DOHH2 (cell line): ENCODE results near the gene SLC50A1.

Experiments used
- H3F3A ChIP-seq: fragments of 200-600 bp; sonication (generic), shearing (Covaris generic); 2 replicates; pipeline ENCODE4 v1.6.0; 2016; ENCODE audit warnings: antibody characterized with exemption, mild to moderate bottlenecking; ENCODE audit not compliant: control insufficient read depth, insufficient read depth
- H3K27ac ChIP-seq: fragments of 200-600 bp; sonication (generic); 2 replicates; pipeline ENCODE4 v1.5.1; 2014; ENCODE audit warnings: low read depth, mild to moderate bottlenecking, low read length, moderate library complexity
- H3K27me3 ChIP-seq: fragments of 200-600 bp; sonication (generic); 2 replicates; pipeline ENCODE4 v1.6.1; 2014; ENCODE audit warnings: mild to moderate bottlenecking, low read length, mixed read lengths; ENCODE audit not compliant: control insufficient read depth
- H3K36me3 ChIP-seq: fragments of 200-600 bp; sonication (generic); 2 replicates; pipeline ENCODE4 v1.6.1; 2014; ENCODE audit warnings: mild to moderate bottlenecking, low read length, moderate library complexity, mixed read lengths; ENCODE audit not compliant: control insufficient read depth
- H3K4me1 ChIP-seq: fragments of 200-600 bp; sonication (generic); 2 replicates; pipeline ENCODE4 v1.6.1; 2014; ENCODE audit warnings: mild to moderate bottlenecking, low read length, mixed read lengths; ENCODE audit not compliant: control insufficient read depth
- H3K4me2 ChIP-seq: fragments of 200-600 bp; sonication (generic); 2 replicates; pipeline ENCODE4 v1.6.0; 2014; ENCODE audit warnings: mild to moderate bottlenecking, low read length, moderate library complexity
- H3K4me3 ChIP-seq: fragments of 200-600 bp; sonication (generic); 2 replicates; pipeline ENCODE4 v1.5.1; 2014; ENCODE audit warnings: mild to moderate bottlenecking, low read length, mixed read lengths
- H3K79me2 ChIP-seq: fragments of 200-600 bp; sonication (generic); 2 replicates; pipeline ENCODE4 v1.6.1; 2014; ENCODE audit warnings: mild to moderate bottlenecking, low read length, mixed read lengths; ENCODE audit not compliant: control insufficient read depth
- H3K9me2 ChIP-seq: fragments of 200-600 bp; sonication (generic); replicated peaks from 2 replicates; pipeline ENCODE4 v1.6.1; 2014; ENCODE audit warnings: mild to moderate bottlenecking, low read length, mixed read lengths; ENCODE audit not compliant: control insufficient read depth
- H3K9me3 ChIP-seq: fragments of 200-600 bp; sonication (generic); 2 replicates; pipeline ENCODE4 v1.6.1; 2014; ENCODE audit warnings: antibody characterized with exemption, low read length, mixed read lengths; ENCODE audit not compliant: control insufficient read depth, insufficient read depth
- H4K20me1 ChIP-seq: fragments of 200-600 bp; sonication (generic); 2 replicates; pipeline ENCODE4 v1.6.0; 2014; ENCODE audit warnings: low read depth, mild to moderate bottlenecking, antibody characterized with exemption, low read length, moderate library complexity; ENCODE audit not compliant: control insufficient read depth, insufficient read depth
- EZH2phosphoT487 ChIP-seq: fragments of 200-600 bp; sonication (generic); IDR thresholded peaks from 2 replicates; pipeline ENCODE4 v1.6.1; 2017; ENCODE audit warnings: borderline replicate concordance, mild to moderate bottlenecking, antibody characterized with exemption, low read length, moderate library complexity, mixed read lengths
- TF ChIP-seq, protein P1 (sequence below): fragments of 200-600 bp; sonication (generic); IDR thresholded peaks from one replicate; pipeline ENCODE4 v1.5.1; 2014; ENCODE audit warnings: antibody characterized with exemption, mild to moderate bottlenecking, low read depth, low read length; ENCODE audit not compliant: poor library complexity, severe bottlenecking

SLC50A1 gene

DNA sequence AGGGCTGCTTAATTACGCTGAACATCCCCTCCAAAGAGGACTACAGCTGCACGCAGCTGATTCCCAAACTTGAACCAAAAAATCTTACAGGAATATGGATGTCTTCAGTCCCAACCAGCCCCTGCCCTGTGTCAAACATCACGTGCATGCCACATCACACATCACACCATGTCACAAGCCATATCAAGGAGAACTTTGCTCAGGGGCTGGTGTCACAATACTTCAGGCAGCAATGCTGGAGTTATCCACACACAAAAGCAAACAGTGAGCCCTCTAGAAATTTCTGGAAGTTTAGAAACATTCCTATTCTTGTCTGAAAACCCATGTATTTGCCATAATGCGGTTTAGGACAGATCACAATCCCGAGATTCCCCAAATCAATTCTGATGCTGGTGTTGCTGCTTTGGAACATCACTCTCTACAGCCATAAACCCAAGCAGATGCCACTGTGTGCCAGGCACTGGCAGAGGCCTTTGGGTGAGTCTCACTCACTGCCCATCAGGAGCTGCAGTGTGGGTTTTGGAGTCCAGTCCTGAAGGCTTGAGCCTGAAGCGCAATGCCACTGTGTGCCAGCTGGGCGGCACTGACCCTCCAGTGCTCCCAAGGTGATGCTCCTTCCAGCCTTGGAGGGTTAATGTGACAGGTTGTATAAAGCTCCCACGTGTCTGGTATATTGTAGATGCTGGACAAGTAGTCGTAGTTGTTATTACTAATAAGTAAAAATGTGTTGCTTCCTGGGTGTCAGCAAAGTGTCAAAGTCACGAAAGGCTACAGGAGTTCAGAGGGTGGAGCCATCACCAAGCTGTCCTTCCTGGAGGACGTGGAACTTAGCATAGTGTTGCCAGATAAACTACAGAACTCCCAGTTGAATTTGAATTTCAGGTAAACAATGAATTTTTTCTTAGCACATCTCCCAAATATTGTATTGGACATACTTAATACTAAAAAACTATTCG lies 28.1 kb upstream of the SLC50A1 start:
- Histone ChIP-seq H3F3A (no peaks in the 10 kb centered on the region), H3K27me3 (peaks cover 2% of the 10 kb centered on the region; the same call in 1 of the 2 replicates), H3K79me2 (no peaks in the 10 kb centered on the region), H3K4me2 (no peak overlapping the region), H3K9me2 (no peaks in the 10 kb centered on the region), H3K36me3 (no peaks in the 10 kb centered on the region), H3K4me1 (peaks cover 10% of the 10 kb centered on the region), H3K4me3 (no peak overlapping the region), H3K9me3 (no peaks in the 10 kb centered on the region), H3K27ac (no peak overlapping the region), H4K20me1 (no peaks in the 10 kb centered on the region)
- TF ChIP-seq, protein P1, sequence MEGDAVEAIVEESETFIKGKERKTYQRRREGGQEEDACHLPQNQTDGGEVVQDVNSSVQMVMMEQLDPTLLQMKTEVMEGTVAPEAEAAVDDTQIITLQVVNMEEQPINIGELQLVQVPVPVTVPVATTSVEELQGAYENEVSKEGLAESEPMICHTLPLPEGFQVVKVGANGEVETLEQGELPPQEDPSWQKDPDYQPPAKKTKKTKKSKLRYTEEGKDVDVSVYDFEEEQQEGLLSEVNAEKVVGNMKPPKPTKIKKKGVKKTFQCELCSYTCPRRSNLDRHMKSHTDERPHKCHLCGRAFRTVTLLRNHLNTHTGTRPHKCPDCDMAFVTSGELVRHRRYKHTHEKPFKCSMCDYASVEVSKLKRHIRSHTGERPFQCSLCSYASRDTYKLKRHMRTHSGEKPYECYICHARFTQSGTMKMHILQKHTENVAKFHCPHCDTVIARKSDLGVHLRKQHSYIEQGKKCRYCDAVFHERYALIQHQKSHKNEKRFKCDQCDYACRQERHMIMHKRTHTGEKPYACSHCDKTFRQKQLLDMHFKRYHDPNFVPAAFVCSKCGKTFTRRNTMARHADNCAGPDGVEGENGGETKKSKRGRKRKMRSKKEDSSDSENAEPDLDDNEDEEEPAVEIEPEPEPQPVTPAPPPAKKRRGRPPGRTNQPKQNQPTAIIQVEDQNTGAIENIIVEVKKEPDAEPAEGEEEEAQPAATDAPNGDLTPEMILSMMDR, result no peak
- TF ChIP-seq EZH2phosphoT487, result no peak

- Histone ChIP-seq H3F3A (no peaks in the 10 kb centered on the region), H3K4me1 (peaks cover 10% of the 10 kb centered on the region), H3K27ac (no peak overlapping the region), H3K79me2 (no peaks in the 10 kb centered on the region), H3K9me2 (no peaks in the 10 kb centered on the region), H3K4me3 (no peak overlapping the region), H4K20me1 (no peaks in the 10 kb centered on the region), H3K36me3 (no peaks in the 10 kb centered on the region), H3K27me3 (peaks cover 2% of the 10 kb centered on the region; the same call in 1 of the 2 replicates), H3K9me3 (no peaks in the 10 kb centered on the region), H3K4me2 (no peak overlapping the region)
- TF ChIP-seq EZH2phosphoT487, result no peak
Observed at GRCh38 chr1:155108296-155108695, 27.4 kb upstream of the SLC50A1 start.

GRCh38 chr1:155110381-155110780 lies 25.3 kb upstream of the SLC50A1 start:
- Histone ChIP-seq H3K9me2 (no peaks in the 10 kb centered on the region), H3K4me1 (peaks cover 10% of the 10 kb centered on the region), H3K79me2 (no peaks in the 10 kb centered on the region), H3K9me3 (no peaks in the 10 kb centered on the region), H4K20me1 (no peaks in the 10 kb centered on the region), H3F3A (no peaks in the 10 kb centered on the region), H3K36me3 (no peaks in the 10 kb centered on the region), H3K27ac (no peak overlapping the region), H3K4me2 (no peak overlapping the region), H3K4me3 (no peak overlapping the region), H3K27me3 (peaks cover 3% of the 10 kb centered on the region; the same call in 1 of the 2 replicates)
- TF ChIP-seq, protein P1, result no peak
- no peak for TF ChIP-seq EZH2phosphoT487

DNA sequence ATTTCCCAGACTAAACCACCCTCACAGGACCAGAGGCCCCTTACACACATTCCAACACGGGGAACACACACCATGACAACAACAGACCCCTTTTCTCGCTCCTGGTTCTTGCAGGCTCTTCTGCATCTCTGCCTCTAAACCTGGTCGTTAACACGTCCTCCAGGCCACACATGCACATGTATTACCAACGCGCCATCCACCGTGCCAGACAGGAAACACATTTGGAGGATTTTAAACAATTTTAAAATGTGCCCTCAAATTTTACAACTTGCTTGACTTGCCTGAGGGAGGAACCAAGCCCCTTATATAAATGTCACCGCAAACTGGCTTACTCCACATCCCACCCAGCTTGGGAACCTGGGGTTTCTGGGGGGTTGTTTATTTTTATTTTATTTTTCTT lies 24.8 kb upstream of the SLC50A1 start:
- Histone ChIP-seq H3K4me1 (peaks cover 10% of the 10 kb centered on the region), H3K27ac (no peak overlapping the region), H3K4me2 (no peak overlapping the region), H4K20me1 (no peaks in the 10 kb centered on the region), H3K4me3 (no peak overlapping the region), H3K36me3 (no peaks in the 10 kb centered on the region), H3K27me3 (peaks cover 6% of the 10 kb centered on the region; the same call in 1 of the 2 replicates), H3F3A (no peaks in the 10 kb centered on the region), H3K79me2 (no peaks in the 10 kb centered on the region), H3K9me3 (no peaks in the 10 kb centered on the region), H3K9me2 (no peaks in the 10 kb centered on the region)
- no peak for TF ChIP-seq EZH2phosphoT487
- TF ChIP-seq, protein P1, result no peak
